ENCODE measurements around the gene NR1I2. TPM values are rescaled to one million over a fixed set of nuclear protein-coding genes. Genes with fewer than 3 reads are reported as not detected.

NR1I2 gene
- total RNA-seq, 1 experiment from 2014 or later: not detected

- Histone ChIP-seq H3K4me3 (ENCODE audit: low read depth, low read length) (no peak overlapping the region), H3K4me1 (no peaks in the 10 kb centered on the region), H3K36me3 (ENCODE audit: control insufficient read depth, insufficient read depth, low read length) (no peaks in the 10 kb centered on the region), H3K9me3 (no peaks in the 10 kb centered on the region), H3K27me3 (replicated peaks; ENCODE audit: control insufficient read depth, insufficient read depth, low read length) (no peaks in the 10 kb centered on the region)
- ChIA-PET POLR2A (no interaction called here), CTCF (no interaction called here)
- no peak overlapping the region for H3K4me3 Mint-ChIP-seq (ENCODE audit: unreplicated experiment)
- TF ChIP-seq CTCF (IDR thresholded peaks at IDR 0.05; ENCODE audit: insufficient read depth in 1 of 2, low read depth in 1 of 2, low read length in 1 of 2, severe bottlenecking in 1 of 2, unreplicated experiment in 1 of 2): no peak
- no peaks in the 10 kb centered on the region for H3K4me1 Mint-ChIP-seq (ENCODE audit: low read depth, unreplicated experiment)
- BruUV-seq (replicated peaks): no TSS peak
- DNase-seq: no peak
- H3K36me3 Mint-ChIP-seq (ENCODE audit: insufficient read depth, unreplicated experiment): no peaks in the 10 kb centered on the region
- H3K27ac Mint-ChIP-seq (ENCODE audit: unreplicated experiment): no peak overlapping the region
- H3K9me3 Mint-ChIP-seq (ENCODE audit: unreplicated experiment): no peaks in the 10 kb centered on the region
- intact Hi-C loops (cut with micrococcal nuclease; ENCODE audit: unreplicated experiment): no loop called here
- peaks cover 9% of the 10 kb centered on the region for H3K27me3 Mint-ChIP-seq (ENCODE audit: insufficient read depth, unreplicated experiment)
Measured at GRCh38 chr3:119746423-119746822, 35.5 kb upstream of the NR1I2 start.

- DNase-seq: no peak
- no peaks in the 10 kb centered on the region for H3K9me3 ChIP-seq
- ChIA-PET CTCF (no interaction called here), POLR2A (no interaction called here)
- H3K9me3 Mint-ChIP-seq (ENCODE audit: unreplicated experiment): no peaks in the 10 kb centered on the region
- intact Hi-C loops (cut with micrococcal nuclease; ENCODE audit: unreplicated experiment): no loop called here
- no peaks in the 10 kb centered on the region for H3K4me1 Mint-ChIP-seq (ENCODE audit: low read depth, unreplicated experiment)
- H3K4me1 ChIP-seq: no peaks in the 10 kb centered on the region
- TF ChIP-seq CTCF (IDR thresholded peaks at IDR 0.05; ENCODE audit: insufficient read depth in 1 of 2, low read depth in 1 of 2, low read length in 1 of 2, severe bottlenecking in 1 of 2, unreplicated experiment in 1 of 2): no peak
- no peak overlapping the region for H3K4me3 Mint-ChIP-seq (ENCODE audit: unreplicated experiment)
- H3K27ac Mint-ChIP-seq (ENCODE audit: unreplicated experiment): no peak overlapping the region
- BruUV-seq (replicated peaks): no TSS peak
- no peaks in the 10 kb centered on the region for H3K36me3 ChIP-seq (ENCODE audit: control insufficient read depth, insufficient read depth, low read length)
- H3K27me3 ChIP-seq (replicated peaks; ENCODE audit: control insufficient read depth, insufficient read depth, low read length): no peaks in the 10 kb centered on the region
- no peaks in the 10 kb centered on the region for H3K36me3 Mint-ChIP-seq (ENCODE audit: insufficient read depth, unreplicated experiment)
- H3K27me3 Mint-ChIP-seq (ENCODE audit: insufficient read depth, unreplicated experiment): peaks cover 9% of the 10 kb centered on the region
- no peak overlapping the region for H3K4me3 ChIP-seq (ENCODE audit: low read depth, low read length)
Measured at GRCh38 chr3:119747357-119747756, 34.5 kb upstream of the NR1I2 start.

GRCh38 chr3:119748991-119749390 lies 32.9 kb upstream of the NR1I2 start:
- no peak for TF ChIP-seq CTCF (IDR thresholded peaks at IDR 0.05; ENCODE audit: insufficient read depth in 1 of 2, low read depth in 1 of 2, low read length in 1 of 2, severe bottlenecking in 1 of 2, unreplicated experiment in 1 of 2)
- intact Hi-C loops (cut with micrococcal nuclease; ENCODE audit: unreplicated experiment): no loop called here
- Histone ChIP-seq H3K9me3 (no peaks in the 10 kb centered on the region), H3K4me1 (no peaks in the 10 kb centered on the region), H3K4me3 (ENCODE audit: low read depth, low read length) (no peak overlapping the region), H3K36me3 (ENCODE audit: control insufficient read depth, insufficient read depth, low read length) (no peaks in the 10 kb centered on the region), H3K27me3 (replicated peaks; ENCODE audit: control insufficient read depth, insufficient read depth, low read length) (no peaks in the 10 kb centered on the region)
- POLR2A ChIA-PET: no interaction called here
- peaks cover 6% of the 10 kb centered on the region for H3K9me3 Mint-ChIP-seq (ENCODE audit: unreplicated experiment)
- H3K27ac Mint-ChIP-seq (ENCODE audit: unreplicated experiment): no peak overlapping the region
- CTCF ChIA-PET: no interaction called here
- no peaks in the 10 kb centered on the region for H3K4me1 Mint-ChIP-seq (ENCODE audit: low read depth, unreplicated experiment)
- no peaks in the 10 kb centered on the region for H3K36me3 Mint-ChIP-seq (ENCODE audit: insufficient read depth, unreplicated experiment)
- H3K27me3 Mint-ChIP-seq (ENCODE audit: insufficient read depth, unreplicated experiment): peaks cover 7% of the 10 kb centered on the region
- BruUV-seq (replicated peaks): no TSS peak
- no peak for DNase-seq
- no peak overlapping the region for H3K4me3 Mint-ChIP-seq (ENCODE audit: unreplicated experiment)

All from Caco-2 (cell line).